GM21367 (cell line): Measurements from ENCODE around the gene CARD11.

Experiments used
- ATAC-seq: cut with Tn5 transposase; IDR thresholded peaks from one replicate; pipeline ENCODE4 v1.9.1; 2021; ENCODE audit not compliant: unreplicated experiment

Gene CARD11

DNA sequence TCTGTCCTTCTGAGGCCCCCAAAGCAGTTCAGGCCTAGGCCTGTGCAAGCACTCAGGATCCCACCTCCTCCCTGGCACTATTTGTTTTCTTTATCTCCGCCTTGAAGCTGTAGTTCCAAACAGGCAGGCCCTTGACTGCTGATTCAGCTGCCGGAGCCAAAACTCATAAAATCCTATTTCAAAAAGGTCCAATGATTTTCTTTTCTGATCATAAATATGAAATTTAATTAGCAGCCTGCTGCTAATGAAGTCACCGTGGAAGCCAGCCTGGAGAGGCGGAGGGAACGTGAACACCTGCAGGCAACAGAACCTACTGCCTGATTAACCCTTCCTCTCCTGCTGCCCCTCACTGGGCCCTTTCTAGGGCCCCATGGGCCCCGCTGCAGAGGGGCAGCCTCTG, 60.1 kb downstream of the CARD11 start:
- no peak for ATAC-seq

DNA sequence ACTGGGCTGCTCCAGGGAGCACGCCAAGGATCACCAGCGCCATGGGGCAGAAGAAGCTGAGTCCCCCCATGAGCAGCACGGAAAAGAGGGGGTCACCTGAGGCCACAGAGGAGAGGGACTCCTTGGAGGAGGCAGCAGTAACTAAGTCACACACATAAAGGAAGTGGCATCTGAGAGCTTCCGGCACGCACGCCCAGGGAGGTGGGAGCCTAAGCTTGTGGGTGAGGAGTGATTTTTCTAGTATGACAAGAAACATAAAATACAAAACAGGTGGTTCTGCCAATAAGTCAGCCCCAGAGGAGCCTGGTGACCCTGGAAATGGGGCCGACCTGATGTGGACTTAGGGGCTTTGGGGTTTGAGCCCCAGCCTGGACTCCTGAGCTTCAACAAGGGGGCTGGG, 60.8 kb downstream of the CARD11 start:
- ATAC-seq: no peak

DNA sequence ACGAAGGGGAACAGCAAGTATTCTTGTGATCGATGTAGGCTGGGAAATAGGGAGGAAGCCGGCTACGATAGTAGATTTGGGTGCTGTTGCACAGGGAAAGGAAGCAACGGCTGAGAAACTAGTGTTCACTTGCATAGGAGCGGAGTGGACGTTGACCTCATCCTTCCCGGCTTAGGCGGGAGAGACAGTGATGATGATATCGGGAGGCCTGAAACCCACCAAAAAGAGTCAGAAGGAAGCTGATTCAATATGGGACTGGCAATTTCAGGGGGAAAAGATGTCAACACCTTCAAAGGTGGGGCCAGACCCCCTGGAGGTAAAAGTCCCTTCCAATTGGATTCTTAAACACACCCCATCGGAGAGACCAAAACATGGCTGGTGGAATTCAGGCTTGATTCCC, 61.3 kb downstream of the CARD11 start:
- ATAC-seq: no peak

DNA sequence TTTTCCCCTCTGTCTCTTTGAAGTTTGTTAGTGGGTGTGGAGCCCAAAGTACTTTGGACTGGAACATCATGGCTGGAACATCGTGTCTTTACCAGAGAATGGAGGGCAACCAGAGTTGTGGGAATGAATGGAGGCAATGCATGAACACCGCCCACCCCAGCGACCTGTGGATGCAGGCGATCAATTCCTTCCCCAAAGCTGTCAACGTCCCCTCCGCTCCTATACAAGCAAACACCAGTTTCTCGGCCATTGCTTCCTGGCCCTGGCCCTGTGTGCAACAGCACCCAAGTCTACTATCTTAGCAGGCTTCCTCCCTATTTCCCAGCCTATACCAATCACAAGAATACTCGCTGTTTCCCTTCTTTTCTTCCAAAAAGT, 62.6 kb downstream of the CARD11 start:
- no peak for ATAC-seq

DNA sequence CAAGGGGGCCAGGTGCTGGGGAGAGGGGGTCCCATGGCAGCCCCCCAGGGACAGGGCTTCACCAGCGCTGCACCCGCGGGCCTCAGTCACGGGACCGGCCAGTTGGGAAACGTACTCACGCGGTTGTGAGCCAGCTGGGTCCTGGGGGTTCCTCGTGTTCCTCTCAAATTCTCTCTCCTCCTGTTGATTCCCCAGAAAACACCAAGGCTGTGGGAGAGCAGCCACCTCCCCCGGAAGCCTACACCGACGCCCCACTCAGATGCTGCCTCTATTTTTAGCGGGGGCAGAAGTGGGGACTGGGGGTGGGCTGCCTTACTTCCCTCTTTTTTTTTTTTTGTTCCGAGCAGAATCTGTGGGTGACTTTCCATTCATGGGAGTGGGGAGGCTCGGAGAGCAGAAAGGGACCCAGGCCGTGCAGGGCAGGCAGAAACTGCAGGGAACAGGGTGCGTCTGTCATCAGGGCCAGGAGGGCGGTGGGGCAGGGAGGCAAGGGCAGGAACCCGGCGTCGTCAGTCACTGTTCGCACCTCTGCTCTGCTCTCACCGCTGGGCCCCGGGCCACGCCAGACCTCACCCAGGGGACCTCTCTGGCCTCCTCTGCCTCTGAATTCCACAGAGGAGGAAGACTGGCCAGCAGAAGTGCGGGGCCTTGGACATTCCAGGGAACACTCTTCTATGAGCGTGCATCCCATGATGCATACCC, 63.1 kb downstream of the CARD11 start:
- ATAC-seq: no peak

DNA sequence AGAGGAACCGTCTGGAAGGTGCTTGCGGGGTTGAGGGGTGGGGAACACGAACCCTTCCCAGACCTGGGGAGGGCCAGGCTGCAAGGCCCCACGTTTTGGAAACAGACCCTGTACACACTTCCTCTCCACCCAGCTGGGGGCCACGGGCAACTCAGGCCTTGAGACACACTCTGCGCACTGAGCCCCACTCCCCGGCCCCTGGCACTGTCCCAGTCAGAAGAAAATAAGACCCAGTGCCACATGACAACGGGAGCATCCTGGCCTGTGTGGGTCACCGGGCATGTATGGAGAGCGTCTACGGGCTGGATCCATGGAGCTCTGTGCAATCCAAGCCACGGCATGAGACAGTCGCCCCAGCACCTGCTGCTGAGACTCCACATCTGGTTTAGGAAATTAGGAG, 63.7 kb downstream of the CARD11 start:
- no peak for ATAC-seq

DNA sequence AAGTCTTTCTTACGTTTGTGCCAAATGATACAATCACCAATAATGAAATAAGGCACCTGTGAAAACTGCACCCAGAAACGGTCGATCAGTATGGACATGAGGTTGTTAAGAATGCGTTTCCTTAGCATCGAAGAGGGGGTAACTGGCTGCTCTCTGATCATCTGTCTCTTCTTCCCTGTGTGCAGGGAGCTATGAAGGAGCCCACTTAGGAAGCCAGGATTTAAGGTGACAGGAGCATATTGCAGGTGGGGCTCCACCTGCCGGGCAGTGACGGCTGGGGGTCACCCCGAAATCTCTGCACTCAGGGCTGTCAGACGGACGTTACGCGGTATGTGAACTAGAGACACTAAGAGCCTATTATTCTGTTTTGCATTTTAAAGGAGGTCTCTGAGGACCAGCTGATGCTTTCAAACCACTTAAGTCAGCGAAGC, 64.5 kb downstream of the CARD11 start:
- no peak for ATAC-seq

DNA sequence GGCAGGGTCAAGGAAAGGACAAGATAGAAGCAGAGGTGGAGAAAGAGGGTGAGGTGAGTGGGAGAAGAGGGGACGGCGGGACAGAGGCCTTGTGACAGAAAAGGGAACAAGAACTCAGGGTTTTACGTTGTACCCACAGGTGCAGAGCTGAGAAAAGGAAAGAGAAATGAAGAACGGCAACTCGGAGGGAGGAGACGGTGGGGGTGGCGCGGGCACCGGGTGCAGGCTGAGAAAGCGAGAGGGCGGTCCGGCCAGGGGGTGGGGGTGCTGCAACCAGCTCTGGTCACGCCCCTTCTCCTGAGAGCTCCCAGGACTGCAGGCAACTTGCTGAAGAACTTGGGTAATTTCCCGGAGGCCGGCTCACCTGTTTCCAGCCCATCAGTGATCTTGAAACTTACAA, 65.3 kb downstream of the CARD11 start:
- peak; percentile 85 for ATAC-seq

DNA sequence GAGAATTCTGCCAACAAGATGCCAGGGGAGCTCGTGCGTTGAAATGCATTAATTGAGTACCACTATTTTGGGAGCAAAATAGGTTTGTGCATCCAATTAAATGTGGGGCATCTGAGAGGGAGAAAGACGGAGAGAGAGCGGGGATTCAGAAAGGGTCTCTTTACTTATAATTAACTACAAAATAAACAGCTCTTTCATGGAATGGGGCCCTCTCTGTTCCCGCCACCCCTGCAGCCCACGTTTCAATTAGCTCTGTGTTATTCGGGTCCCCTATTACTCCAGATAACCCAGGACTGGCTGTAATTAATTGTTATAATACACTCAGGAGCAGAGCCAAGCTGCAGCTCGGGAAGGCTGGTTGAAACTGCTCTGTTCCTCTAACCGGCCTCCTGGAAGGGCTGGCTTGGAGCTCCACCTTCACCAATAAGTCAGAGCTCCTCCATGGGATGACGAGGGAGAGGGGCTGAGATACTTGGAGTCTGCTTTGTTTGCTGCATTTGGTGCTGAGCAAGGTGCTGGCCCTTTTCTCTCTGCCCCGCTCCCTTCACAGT, 67.8 kb downstream of the CARD11 start:
- ATAC-seq: no peak

DNA sequence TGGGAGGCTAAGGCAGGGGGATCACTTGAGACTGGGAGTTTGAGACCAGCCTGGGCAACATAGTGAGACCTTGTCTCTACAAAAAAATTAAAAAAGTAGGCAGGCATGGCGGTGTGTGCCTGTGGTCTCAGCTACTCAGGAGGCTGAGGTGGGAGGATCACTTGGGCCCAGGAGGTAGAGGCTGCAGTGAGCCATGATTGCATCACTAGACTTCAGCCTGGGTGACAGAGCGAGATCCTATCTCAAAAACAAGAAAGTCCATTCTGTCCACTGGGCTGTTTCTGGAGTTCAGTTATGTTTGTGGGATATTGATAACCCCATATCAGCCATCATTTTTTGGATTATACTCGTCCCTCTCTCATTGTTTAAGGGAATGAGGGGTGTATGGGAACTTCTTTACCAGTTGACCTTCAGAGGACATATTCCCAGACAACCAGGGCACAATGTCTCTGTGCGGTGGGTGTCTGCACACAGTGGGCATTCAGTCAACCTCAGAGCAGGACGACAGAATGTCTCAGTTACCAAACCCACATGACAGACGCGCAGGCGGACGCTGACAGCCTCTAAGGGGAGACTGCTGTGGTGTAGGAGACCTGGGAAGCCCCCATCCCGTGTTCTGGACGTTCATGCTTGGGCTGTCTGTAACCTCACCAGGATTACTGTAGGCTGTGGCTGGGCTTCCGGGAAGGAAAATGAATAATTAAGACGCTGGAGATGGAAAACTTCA, 69.4 kb downstream of the CARD11 start:
- ATAC-seq: no peak

DNA sequence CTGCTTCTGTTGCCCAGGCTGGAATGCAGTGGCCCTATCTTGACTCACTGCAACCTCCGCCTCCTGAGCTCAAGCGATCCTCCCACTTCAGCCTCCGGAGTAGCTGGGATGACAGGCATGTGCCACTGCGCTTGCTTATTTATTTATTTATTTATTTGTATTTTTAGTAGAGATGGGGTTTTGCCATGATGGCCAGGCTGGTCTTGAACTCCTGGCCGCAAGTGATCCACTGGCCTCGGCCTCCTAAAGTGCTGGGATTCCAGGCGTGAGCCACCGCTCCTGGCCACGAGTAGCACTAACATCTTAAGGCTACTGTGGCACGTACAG, 70.9 kb downstream of the CARD11 start:
- ATAC-seq: no peak

DNA sequence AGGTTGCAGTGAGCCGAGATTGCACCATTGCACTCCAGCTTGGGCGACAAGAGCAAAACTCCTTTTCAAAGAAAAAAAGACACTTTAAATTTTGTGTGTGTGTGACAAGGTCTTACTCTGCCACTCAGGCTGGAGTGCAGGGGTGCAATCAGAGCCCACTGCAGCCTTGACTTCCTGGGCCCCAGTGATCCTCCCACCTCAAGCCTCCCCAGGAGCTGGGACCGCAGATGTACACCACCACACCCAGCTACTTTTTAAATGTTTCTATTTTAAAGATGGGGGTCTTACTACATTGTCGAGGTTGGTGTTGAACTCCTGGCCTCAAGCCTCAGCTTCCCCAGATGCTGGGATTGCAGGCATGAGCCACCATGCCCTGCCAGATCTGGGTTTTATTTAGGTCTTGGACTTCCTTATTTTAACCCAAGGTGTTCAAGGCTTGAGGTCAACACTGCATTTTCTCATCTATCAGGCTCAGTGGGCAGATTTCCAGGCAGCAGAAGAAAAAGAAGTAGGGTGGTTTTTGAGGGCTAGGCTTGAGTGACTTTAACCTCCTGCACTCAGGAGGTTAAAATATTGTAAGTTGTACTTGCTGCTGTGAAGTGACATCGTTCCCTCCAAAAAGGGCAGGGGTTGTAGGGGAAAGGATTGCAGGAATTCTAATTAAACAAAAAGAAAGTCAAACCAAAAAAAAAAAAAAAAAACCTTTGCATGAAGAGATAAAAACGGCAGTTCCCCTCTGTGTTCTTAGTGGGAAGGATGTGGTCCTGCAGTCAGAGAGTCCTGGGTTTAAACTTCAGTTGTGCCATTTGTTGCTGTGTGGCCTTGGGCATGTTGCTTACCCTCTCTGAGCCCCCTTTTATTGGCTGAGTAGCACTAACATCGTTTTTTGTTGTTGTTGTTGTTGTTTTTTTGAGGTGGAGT, 71.5 kb downstream of the CARD11 start:
- ATAC-seq: peak; percentile 88

DNA sequence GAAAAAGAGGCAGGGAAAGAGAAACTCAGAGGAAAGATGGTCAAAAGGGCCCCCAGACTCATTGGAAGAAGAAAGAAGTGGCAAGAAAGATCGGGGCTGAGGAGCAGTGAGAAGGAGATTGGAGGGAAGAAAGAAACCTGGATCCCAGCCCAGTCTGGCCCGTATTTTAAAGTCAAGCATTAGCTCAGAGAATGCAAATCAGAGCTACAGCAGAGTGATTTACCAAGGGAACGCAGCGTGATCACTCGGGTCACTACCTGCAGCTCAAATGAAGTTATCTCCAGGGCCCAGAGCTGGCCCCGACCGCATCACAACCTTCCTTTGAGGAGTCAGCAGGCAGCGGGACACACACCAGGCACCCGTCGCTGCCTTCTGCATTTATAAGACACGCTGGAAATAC, 72.8 kb downstream of the CARD11 start:
- no peak for ATAC-seq

DNA sequence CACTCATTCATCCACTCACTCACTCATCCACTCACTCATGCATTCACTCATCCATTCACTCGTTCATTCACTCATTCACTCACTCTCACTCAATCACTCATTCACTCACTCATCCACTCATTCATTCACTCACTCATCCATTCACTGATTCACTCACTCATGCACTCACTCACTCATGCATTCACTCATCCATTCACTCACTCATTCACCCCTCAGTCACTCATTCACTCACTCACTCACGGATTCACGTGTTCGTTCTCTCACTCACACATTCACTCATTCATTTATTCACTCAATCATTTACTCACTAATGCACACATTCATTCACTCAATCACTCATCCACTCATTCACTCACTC, 73.4 kb downstream of the CARD11 start:
- no peak for ATAC-seq

DNA sequence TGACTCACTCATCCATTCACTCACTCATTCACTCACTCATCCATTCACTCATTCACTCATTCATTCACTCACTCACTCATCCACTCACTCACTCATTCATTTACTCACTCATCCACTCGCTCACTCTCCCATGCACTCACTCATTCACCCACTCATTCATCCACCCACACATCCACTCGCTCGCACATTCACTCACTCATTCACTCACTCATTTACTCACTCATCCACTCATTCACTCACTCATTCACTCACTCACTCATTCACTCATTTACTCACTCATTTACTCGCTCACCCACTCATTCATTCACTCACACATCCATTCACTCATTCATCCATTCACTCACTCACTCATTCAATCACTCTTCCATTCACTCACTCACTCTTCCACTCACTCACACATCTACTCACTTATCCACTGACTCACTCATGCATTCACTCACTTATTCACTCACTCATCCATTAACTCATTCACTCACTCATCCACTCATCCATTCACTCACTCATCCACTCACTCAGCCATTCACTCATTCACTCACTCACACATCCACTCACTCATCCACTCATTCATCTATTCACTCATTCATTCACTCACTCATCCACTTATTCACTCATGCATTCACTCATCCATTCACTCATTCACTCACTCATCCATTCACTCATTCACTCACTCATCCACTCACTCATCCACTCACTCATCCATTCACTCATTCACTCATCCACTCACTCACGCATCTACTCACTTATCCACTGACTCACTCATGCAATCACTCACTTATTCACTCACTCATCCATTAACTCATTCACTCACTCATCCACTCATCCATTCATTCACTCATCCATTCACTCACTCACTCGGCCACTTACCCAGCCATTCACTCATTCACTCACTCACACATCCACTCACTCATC, 74.0 kb downstream of the CARD11 start:
- no peak for ATAC-seq

DNA sequence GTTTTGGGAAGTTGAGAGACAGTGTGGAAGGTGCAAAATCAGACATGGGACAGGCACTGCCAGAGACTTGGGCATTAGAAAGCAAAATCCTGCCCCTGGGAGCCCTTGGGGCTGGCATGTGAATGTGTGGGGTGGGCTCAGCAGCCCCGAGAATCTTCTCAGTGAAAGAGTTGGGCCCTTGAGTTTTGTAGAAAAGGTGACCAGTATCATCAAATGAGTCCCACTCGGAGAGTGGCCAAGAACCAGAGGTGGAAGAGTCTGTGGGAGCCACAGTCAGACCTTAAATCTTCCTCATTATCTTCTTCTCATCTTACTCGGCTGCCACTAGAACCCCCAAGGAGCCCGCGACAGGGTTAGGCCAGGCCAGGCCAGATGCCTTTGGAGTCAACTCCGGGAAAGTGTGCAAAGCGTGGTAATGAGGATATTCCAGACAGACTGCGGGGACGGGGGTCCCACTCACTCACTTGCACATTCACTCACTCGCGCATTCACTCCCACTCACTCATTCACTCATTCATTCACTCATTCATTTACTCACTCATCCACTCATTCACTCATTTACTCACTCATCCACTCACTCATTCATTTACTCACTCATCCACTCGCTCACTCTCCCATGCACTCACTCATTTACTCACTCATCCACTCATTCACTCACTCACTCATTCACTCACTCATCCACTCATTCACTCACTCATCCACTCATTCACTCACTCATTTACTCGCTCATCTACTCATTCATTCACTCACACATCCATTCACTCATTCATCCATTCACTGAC, 74.9 kb downstream of the CARD11 start:
- ATAC-seq: no peak

DNA sequence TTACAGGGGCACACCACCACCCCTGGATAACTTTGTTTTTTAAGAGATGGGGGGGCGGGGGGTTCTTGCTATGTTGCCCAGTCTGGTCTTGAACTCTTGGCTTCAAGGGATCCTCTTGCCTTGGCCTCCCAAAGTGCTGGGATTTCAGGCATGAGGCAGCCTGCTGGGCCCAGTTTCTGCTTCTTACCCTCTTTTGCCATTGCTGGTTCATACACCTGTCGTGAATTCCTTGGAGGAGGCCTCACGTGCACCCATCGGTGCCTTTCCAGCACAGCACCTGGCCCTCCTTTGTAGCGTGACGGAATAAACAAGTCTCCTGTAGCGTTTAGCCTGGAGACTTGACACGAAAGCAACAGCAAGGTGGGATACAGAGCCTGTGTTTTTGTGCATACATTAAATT, 75.5 kb downstream of the CARD11 start:
- no peak for ATAC-seq

DNA sequence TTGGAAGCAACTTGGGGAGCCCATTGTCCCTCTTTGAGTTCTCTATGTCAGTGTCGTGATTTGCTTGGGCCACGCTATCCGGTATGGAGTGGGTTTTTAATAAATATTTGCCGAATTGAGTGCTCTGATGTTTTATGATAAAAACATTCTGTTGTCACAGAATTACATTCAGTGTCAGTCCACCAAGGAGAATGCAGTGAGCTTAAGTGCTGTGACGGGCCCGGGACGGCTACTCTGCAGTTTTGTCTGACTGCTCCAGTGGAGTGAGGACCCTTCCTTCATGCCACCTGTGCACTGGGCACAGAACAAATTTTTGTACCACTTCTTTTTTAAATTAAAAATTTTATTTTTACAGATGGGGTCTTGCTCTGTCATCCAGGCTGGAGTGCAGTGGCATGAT, 76.0 kb downstream of the CARD11 start:
- no peak for ATAC-seq

DNA sequence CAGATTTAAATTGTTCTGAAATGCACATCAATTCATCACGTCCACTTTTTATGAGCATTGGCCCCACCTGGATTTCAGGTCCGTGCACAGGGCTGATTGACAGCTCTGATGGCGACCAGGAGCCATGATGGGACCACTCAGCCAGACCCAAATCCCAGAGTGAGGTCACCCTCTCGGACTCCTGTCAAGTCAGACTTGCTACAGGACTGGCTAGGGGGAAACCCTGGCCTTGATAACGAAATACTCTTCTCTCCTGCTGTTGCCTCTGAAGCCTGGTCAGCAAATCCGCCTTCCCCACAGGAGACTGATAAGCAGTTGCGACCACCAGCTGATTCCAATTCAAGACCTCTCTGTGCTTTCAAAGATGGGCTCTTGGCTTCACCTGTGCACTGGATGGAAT, 76.4 kb downstream of the CARD11 start:
- no peak for ATAC-seq
